ENCODE data around the gene PLCB4. TPM values are rescaled to one million over a fixed set of nuclear protein-coding genes. Genes with fewer than 3 reads are reported as not detected.
A peak's percentile ranks its signal among the peaks of the same experiment; 100 is the strongest.

Gene PLCB4
- total RNA-seq, 1 experiment from 2014 or later: 0.91 TPM

- ChIA-PET POLR2A (interaction anchor here (0.5 to 2.0 kb wide), 7 partner anchors 11 to 233 kb away, joined by 3 to 11 read pairs (median 4); partner anchors contain the start of gene PLCB4), CTCF (interaction anchor here (0.6 to 1.6 kb wide), 10 partner anchors 15 to 523 kb away, joined by 3 to 5 read pairs (median 4); partner anchors contain the start of gene PLCB4)
- no peak for TF ChIP-seq CTCF (IDR thresholded peaks at IDR 0.05; ENCODE audit: unreplicated experiment)
- BruUV-seq (replicated peaks): no TSS peak
- Mint-ChIP-seq H3K4me1 (ENCODE audit: insufficient read depth, unreplicated experiment) (peaks cover 14% of the 10 kb centered on the region), H3K9me3 (ENCODE audit: unreplicated experiment) (no peaks in the 10 kb centered on the region), H3K4me3 (ENCODE audit: unreplicated experiment) (no peak overlapping the region), H3K27me3 (ENCODE audit: insufficient read depth, unreplicated experiment) (no peaks in the 10 kb centered on the region), H3K27ac (ENCODE audit: low read depth, unreplicated experiment) (peak overlapping the region; percentile 78), H3K36me3 (ENCODE audit: insufficient read depth, unreplicated experiment) (no peaks in the 10 kb centered on the region)
- DNase-seq (ENCODE audit: unreplicated experiment): no peak
- intact Hi-C loops (cut with micrococcal nuclease): no loop called here
Measured at GRCh38 chr20:9052136-9052535, 16.8 kb upstream of the PLCB4 start.

GRCh38 chr20:9053108-9053507 is 15.8 kb upstream of the PLCB4 start:
- no peak overlapping the region for H3K27ac Mint-ChIP-seq (ENCODE audit: low read depth, unreplicated experiment)
- ChIA-PET POLR2A (interaction anchor here (0.6 to 2.0 kb wide), 2 partner anchors 162 to 1381 kb away, joined by 3 to 11 read pairs; partner anchors contain the start of gene MKKS), CTCF (interaction anchor here (1.3 to 1.5 kb wide), 2 partner anchors 16 to 199 kb away, joined by 4 to 5 read pairs; partner anchors contain the start of gene PLCB4)
- no peak for TF ChIP-seq CTCF (IDR thresholded peaks at IDR 0.05; ENCODE audit: unreplicated experiment)
- BruUV-seq (replicated peaks): no TSS peak
- H3K4me3 Mint-ChIP-seq (ENCODE audit: unreplicated experiment): no peak overlapping the region
- intact Hi-C loops (cut with micrococcal nuclease): no loop called here
- H3K36me3 Mint-ChIP-seq (ENCODE audit: insufficient read depth, unreplicated experiment): no peaks in the 10 kb centered on the region
- H3K9me3 Mint-ChIP-seq (ENCODE audit: unreplicated experiment): no peaks in the 10 kb centered on the region
- no peak for DNase-seq (ENCODE audit: unreplicated experiment)
- H3K27me3 Mint-ChIP-seq (ENCODE audit: insufficient read depth, unreplicated experiment): no peaks in the 10 kb centered on the region
- peaks cover 14% of the 10 kb centered on the region for H3K4me1 Mint-ChIP-seq (ENCODE audit: insufficient read depth, unreplicated experiment)

GRCh38 chr20:9054176-9054575 is 14.7 kb upstream of the PLCB4 start:
- ChIA-PET CTCF (interaction anchor here (0.6 to 1.3 kb wide), 5 partner anchors 9 to 295 kb away, joined by 3 to 4 read pairs (median 3); no protein-coding TSS in a partner anchor), POLR2A (no interaction called here)
- H3K36me3 Mint-ChIP-seq (ENCODE audit: insufficient read depth, unreplicated experiment): no peaks in the 10 kb centered on the region
- TF ChIP-seq CTCF (IDR thresholded peaks at IDR 0.05; ENCODE audit: unreplicated experiment): no peak
- peaks cover 14% of the 10 kb centered on the region for H3K4me1 Mint-ChIP-seq (ENCODE audit: insufficient read depth, unreplicated experiment)
- no TSS peak for BruUV-seq (replicated peaks)
- H3K27ac Mint-ChIP-seq (ENCODE audit: low read depth, unreplicated experiment): no peak overlapping the region
- H3K9me3 Mint-ChIP-seq (ENCODE audit: unreplicated experiment): no peaks in the 10 kb centered on the region
- no peak overlapping the region for H3K4me3 Mint-ChIP-seq (ENCODE audit: unreplicated experiment)
- intact Hi-C loops (cut with micrococcal nuclease): no loop called here
- H3K27me3 Mint-ChIP-seq (ENCODE audit: insufficient read depth, unreplicated experiment): no peaks in the 10 kb centered on the region
- DNase-seq (ENCODE audit: unreplicated experiment): no peak

GRCh38 chr20:9059931-9060330 is 9.0 kb upstream of the PLCB4 start:
- Mint-ChIP-seq H3K27me3 (ENCODE audit: insufficient read depth, unreplicated experiment) (no peaks in the 10 kb centered on the region), H3K4me1 (ENCODE audit: insufficient read depth, unreplicated experiment) (no peaks in the 10 kb centered on the region), H3K27ac (ENCODE audit: low read depth, unreplicated experiment) (no peak overlapping the region), H3K36me3 (ENCODE audit: insufficient read depth, unreplicated experiment) (no peaks in the 10 kb centered on the region), H3K9me3 (ENCODE audit: unreplicated experiment) (no peaks in the 10 kb centered on the region), H3K4me3 (ENCODE audit: unreplicated experiment) (no peak overlapping the region)
- intact Hi-C loops (cut with micrococcal nuclease): loop anchor here (10.0 kb wide), 1 partner anchor 205 kb away; no protein-coding TSS in a partner anchor
- ChIA-PET POLR2A (interaction anchor here (0.9 kb wide), 1 partner anchor 10 kb away, joined by 3 read pairs; no protein-coding TSS in a partner anchor), CTCF (interaction anchor here (1.0 kb wide), 1 partner anchor 204 kb away, joined by 4 read pairs; no protein-coding TSS in a partner anchor)
- TF ChIP-seq CTCF (IDR thresholded peaks at IDR 0.05; ENCODE audit: unreplicated experiment): no peak
- BruUV-seq (replicated peaks): no TSS peak
- DNase-seq (ENCODE audit: unreplicated experiment): no peak

All from MCF 10A (cell line).